HG03095 (cell line): ENCODE results near the gene TLR9.

Source experiments
- ATAC-seq: cut with Tn5 transposase; IDR thresholded peaks from one replicate; pipeline ENCODE4 v1.9.1; 2021; ENCODE audit warnings: moderate library complexity; ENCODE audit not compliant: unreplicated experiment

The TLR9 gene

DNA sequence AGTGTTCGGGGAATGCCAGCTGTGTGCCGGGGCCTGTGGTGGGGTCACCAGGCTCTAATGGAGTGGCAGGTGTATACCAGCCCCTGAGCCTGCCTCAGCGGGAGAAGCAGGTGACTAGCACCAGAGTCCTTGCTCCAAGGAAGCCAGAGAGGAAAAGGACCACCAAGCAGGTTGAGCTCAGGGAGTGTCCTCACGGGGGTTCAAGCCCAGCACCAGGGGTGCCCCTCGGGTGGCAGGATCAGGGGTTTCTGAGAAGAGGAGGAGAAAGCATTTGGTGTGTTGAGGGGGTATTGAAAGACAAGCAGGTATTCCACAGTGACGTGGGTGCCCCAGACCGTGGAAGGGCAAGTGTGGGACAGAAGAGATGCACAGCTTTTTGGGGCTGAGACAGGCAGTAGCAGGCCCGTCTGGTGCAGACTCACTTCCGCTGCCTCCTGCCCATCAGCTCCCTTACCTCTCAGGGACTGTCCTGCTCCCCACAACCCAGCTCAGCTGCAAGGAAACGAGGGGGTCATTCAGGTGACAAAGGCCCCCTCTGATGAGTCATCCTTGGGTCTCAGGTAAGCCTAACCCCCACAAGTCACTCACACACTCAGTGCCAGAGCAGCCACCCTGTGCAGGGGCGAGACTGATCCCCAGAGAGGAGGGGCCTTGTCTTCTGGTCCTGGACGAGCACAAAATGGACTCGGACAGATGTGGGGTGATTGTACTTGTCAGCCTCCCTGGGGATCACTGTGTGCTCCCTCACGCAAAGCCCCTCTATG lies 49.8 kb downstream of the TLR9 start:
- no peak for ATAC-seq

DNA sequence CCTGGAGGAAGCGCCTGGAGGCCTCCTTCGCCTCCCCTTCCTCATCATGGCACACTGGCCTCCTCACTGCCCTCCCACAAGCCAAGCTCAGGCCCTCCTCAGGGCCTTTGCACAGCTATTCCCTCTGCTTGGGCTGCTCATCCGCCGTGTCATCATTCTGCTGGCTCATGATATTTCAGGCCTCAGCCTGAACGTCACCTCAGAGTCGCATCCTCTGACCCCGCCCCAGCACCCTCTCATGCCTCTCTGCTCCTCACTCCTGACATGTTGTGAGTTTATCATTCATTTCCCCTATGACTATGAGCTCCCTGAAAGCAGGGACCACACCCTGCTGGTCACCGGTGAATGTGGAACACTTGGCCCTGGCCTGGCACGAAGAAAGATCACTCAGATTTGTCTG lies 50.5 kb downstream of the TLR9 start:
- ATAC-seq, result no peak

DNA sequence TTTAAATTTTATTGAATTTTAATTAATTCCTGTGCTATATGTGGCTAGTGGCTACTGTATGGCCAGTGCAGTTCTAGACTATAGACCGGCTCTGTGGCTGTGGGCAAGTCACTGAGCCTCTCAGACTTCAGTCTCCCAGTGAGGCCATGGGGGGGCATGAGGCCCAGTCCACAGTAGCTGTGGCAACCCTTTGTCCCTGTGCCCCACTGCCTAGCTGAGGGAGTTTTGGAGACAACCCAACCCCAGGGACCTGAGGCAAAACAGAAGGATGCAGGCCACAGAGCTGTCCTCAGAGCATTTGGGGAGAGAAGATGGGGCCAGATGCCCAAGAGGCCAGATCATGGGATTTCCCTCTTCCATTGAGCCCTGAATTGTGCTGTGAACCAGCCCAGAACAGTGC lies 52.3 kb downstream of the TLR9 start:
- ATAC-seq, result no peak

DNA sequence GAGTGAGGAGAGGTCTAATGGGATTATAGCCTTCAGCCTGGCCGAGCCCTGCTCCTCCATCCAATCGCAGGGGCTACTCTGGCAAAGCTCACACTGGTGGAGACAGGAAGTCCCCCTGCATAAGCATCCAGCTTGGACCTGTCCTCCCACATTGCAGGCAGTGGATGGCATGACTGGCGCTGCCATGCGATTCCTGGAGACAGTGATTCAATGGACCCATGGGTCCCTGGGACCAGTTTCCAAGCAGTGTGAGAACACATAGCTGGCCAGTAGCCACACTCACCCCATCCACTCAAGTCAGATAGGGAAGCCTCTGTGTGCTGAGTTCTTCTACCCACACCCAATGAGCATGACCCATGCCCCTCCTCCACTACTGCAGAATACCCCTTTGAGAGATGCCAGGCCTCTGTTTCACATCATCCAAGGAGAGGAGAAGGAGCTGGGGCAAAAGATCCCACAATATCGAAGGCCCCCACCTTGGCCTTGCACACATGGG lies 53.1 kb downstream of the TLR9 start:
- ATAC-seq, result no peak

DNA sequence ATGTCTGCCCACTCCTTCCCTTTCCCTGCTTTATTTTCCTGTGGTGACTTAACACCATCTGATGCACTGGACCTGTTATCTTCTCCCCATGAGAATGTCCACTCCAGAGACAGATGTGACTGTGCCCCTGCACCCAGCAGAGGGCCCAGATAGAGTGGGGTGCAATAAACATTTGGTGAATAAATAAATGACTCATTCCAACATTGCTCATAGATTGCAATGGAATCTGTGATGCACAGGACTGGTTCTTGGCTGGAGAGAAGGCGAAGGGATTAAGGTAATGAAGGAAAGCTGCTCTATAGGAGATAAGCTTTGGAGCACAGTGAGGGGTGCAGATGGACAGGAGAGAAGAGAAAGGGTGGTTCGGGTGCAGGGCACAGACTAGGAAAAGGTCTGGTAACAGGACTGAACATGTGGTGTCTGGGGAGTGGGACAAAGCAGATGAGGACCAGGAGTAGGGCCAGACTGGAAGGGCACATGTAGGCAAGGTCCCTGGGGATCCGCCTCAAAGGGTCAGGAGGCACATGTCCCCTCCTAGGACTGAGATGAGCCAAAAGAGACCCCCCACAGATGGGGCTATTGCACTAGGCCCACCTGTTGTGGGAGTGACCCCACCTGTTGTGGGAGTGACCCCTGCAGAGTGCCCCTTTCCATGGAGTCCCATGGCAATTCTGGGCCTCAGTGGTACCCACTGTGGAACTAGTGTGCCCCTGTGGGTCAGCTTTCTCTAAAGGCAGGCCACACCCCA lies 53.8 kb downstream of the TLR9 start:
- no peak for ATAC-seq
